GM21723 (cell line): ENCODE measurements around the gene LPAR5.
A peak's percentile ranks its signal among the peaks of the same experiment; 100 is the strongest.

Experiments
- ATAC-seq: cut with Tn5 transposase; IDR thresholded peaks from one replicate; pipeline ENCODE4 v1.9.1; 2021; ENCODE audit warnings: mild to moderate bottlenecking, moderate library complexity; ENCODE audit not compliant: unreplicated experiment

Gene LPAR5

DNA sequence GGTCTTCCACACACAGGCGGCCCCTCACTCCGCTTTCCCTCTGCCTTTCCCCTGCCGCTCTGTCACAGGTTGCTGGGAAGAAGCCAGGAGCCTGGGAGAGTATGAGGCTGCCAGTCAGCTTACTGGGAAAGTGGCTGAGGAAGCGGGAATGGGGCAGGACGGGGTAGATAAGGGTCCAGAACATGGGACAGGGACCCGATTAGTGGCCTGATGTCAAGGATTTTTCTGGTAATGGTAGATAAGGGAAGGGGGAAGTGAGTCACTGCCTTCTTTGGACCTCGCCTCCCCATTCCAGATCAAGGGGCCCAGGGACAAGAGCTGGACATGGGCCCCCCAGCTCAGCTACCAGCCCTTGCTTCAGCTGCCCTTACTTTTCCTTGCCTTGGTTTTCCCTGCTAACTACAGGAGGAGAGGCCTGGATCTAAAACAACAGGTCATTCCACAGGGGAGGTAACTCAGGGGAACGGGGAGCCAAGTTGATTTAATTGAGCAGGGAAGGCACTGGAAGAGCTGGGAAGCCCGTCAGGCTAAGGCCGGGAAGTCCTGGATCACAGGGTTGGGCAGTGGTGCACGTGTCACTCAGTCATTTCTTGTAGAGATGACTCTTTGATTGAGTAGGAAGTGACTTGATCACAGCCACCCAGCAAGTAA, 3.5 kb upstream of the LPAR5 start:
- no peak for ATAC-seq

DNA sequence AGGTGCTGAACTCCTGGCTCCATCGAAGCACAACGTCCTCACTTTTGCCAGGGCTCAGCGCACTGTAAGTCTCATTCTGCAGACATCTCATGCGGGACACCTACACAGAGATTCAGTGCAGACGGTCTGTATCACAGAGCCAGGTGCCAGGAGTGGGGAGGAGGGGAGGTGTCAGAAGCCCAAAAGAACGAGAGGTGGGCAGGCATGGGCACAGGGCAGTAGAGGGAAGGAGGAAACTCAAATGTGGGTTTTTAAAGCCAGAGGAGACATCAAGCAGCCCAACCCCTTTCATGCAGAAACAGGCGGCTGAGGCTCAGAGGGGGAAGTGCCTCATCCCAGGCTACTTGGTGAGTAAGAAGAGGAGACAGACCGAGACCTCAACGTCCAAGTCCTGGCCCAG, 2.5 kb upstream of the LPAR5 start:
- ATAC-seq: no peak

DNA sequence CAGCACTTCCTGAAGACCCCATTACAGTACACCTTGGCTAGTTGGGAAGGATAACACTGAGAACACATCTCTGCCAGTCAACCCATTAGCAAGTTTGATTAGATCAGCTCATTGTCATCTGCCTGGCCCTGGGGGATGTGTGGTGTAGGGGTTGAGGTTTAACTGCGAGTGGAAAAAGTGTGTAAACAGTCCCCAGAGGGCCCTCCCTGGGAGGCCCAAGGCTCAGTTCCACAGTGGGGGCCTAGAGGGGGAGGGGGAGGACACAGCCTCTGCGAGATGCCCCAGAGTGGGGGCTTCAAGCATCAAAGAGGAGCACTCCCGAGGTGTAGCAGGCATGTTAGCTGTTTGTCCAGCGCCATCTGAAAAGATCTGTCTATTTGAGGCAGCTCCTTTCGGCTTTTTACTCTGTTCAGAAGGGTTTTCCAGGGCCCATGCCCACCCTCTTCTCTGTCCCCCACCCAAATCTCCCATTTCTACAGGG, 344 bp downstream of the LPAR5 start:
- peak; percentile 37 for ATAC-seq

DNA sequence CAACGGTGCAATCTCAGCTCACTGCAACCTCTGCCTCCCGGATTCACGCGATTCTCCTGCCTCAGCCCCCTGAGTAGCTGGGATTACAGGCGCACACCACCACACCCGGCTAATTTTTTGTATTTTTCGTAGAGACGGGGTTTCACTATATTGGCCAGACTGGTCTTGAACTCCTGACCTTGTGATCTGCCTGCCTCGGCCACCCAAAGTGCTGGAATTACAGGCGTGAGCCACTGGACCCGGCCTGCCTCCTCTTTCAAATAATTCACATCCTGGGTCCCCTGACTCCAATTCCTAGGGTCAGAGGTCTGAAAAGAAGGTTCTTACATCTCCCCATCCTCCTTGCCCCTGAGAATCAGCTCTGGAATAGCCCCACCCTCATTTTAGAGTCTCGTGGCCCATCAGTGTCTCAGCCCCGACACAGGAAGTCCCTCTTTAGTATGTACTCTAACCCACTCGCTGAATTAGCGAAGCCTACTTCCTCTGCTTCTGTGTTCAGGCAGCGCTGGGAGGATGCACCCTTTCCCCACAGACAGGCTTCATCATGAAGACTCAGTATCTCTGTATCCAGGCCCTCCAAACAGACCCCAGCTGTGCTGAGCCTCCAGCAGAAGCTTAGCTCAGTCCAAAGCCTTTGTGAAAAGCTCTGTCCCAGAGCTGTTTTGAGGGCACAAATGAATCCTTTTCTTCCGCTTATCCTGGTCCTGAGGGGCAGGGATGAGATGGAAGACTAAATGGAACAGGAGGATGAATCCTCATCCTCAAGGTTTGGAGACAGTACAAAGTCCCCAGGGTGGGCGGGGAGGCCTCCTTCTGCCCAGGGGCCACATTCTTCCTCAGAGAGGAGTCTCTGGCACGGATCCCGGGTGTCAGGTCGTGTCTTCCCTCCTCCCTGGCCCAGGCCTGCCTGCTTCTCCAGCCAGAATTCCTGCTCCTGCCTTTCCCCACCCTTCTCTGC, 3.5 kb downstream of the LPAR5 start:
- peak; percentile 69 for ATAC-seq

DNA sequence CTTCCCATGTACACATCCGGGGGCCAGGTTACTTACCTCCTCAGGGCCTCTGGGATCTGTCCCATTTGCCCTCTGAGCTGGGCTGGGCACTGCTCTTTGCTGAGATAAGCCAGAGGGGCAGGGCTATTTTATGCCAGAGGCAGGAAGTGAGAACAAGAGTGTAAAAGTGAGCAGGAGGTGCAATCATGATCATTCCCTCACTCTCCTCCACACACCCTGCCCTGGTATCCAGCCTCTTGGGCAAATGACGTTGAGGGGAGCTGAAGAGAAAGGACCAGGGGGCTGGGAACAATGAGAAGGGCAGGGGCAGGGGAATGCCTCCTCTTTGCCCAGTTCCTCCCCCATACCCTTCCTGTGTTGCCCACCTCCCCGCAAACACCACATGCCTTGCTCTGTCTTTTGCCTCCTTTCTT, 4.2 kb downstream of the LPAR5 start:
- ATAC-seq: no peak

DNA sequence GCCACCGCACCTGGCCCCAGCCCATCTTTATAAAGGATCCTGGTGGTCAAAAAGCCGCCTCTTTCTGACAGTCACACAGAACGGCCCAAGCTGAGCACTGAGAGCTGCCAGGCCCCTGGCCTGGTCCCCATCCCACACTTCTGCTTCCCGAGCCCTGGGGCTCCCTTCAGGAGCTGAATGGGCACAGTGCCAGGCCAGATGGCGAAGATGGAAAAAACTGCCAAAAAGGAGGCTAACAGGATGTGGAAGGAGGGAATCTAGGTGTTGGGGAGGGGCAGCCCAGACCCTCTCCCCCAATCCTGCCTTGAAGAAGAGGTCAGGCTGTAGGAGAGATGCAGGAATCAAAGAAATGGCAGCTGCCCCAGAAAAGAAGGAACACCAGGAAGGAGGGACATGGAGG, 5.0 kb downstream of the LPAR5 start:
- ATAC-seq: no peak

DNA sequence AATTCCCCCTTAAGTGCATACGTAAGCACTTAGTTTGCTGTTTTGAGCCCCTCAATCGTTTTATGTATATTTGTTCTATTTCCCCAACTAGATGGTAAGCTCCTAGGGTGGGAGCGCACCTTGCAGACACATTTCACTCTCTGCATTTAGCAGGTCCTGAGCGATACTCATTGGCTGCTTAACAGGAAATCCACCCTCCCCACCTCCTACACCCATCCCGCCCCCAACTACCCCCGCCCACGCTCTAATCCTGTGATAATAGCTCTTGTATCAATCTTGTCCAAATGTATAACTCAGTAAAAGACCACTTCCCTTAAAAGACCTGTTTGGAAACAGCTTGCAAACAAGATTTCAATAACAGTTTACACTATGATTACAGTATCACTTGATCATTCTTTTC, 8.1 kb downstream of the LPAR5 start:
- ATAC-seq: no peak

DNA sequence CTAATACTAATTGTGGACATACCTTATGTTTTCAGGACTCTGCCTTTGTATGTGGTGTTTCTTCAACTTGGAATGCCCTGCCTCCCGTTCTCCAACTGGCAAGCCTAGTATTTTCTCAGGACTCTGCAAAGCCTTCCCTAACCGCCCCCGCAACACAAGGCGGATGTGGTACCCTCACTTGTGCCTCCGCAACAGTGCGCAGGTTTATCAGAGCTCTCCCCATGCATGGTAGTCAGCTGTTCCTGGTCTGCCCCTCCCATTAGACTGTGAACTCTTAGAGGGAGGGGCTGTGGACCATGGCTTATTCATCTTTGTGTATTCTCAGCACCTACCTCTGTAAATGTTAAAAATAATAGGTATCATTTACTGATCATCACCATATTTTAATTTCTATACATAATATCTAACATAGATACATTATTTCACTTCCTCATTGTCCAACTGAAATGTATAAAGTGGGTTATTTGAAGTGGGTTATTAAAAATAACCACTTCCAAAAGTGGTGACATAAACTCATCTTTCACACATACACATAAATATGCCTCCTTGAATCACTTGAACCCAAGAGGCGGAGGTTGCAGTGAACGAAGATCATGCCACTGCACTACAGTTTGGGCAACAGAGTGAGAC, 9.0 kb downstream of the LPAR5 start:
- no peak for ATAC-seq

DNA sequence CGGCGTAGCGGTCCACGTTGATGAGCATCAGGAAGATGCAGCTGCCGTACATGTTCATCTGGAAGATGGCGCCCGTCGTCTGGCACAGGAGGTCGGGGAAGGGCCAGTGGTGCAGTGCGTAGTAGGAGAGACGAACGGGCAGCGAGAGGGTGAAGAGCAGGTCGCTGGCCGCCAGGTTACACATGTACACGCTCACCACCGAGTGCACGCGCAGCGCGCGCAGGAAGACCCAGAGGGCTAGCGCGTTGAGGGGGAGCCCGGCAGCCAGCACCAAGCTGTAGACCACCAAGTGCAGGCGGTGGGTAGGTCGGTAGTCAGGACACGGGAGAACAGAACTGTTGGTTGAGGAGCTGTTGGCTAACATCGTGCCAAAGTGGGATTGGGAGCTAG, 14.9 kb downstream of the LPAR5 start:
- ATAC-seq: no peak

DNA sequence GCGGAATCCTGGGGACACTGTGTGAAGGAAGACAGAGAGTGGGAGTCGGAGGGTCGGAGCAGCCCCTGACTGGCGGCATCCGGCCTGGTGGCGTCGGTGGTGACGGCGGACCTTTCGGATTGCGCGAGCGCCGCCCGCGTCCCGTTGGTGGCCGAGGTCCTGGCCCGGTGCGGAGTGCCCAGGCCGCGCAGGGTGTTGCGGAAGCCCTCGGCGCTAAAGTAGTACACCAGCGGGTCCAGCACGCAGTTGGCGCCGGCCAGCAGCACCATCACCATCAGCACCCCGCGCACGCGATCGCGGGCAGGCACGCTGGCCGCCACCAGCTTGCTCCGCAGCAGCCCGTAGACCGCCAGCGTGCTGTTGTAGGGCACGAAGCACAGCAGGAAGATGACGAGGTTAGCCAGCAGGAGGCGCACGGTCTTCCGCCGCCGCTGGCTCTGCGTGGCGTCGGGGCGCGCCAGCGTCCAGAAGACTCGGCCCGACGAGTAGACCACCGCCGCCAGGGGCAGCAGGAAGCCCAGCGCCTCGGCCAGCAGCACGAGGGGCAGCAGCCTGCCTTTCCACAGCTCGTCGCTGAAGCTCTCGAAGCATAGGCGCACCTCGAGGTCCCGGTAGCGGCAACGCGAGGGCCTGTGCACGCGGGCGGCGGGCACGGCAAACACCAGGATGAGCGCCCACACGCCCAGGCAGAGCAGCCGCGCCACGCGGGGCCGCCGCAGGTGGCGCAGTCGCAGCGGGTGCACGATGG, 15.4 kb downstream of the LPAR5 start:
- no peak for ATAC-seq

DNA sequence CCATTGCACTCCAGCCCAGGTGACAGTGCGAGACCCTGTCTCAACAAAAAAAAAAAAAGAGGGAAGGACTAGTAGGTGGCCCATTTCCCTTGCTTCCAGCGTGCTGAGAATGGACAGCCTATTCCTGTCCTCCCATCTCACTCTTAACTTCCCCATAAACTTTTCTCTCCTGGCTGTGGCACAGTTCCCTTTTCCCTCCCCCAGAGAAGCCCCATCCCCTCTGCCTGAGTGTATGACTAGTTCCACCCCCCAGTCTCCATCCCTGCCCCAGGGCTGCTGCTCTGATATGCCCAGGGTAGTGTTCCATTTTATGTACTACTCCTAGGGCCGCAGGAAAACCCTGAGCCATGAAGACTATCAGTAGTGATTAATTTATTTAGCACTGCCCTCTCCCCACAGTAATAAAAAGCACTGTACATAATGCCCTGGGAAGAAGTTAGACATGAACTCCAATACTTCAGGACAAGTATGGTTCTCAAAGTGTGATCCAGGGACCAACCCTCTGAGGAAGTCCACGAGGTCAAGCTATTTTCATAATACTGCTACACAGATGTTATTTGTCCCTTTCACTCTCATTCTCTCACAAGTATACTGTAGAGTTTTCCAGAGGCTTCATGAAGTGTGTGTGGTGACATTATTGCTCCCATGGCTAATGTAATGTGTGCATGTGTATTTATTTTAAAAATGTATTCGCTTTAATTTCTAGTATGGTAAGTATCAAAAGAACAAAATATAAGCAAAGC, 17.1 kb downstream of the LPAR5 start:
- no peak for ATAC-seq

DNA sequence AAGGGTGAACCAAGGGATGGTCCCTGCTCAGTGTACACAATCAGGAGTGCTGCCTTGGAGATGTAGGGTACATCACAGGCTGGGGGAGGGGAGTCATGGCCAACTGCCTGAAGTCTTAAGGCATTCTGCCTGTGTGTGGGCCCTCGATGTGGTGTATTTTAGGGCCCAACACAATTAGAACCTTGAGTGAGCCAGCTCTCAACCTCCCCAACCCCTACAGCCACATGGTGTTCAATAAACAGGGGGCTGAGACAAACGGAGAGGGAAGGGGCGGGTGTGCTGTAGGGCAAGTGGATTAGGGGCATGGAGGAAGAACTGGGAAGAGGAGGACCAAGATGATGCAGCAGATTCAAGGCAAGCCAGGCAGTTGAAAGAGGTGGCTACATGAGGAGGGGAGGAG, 20.0 kb downstream of the LPAR5 start:
- no peak for ATAC-seq

DNA sequence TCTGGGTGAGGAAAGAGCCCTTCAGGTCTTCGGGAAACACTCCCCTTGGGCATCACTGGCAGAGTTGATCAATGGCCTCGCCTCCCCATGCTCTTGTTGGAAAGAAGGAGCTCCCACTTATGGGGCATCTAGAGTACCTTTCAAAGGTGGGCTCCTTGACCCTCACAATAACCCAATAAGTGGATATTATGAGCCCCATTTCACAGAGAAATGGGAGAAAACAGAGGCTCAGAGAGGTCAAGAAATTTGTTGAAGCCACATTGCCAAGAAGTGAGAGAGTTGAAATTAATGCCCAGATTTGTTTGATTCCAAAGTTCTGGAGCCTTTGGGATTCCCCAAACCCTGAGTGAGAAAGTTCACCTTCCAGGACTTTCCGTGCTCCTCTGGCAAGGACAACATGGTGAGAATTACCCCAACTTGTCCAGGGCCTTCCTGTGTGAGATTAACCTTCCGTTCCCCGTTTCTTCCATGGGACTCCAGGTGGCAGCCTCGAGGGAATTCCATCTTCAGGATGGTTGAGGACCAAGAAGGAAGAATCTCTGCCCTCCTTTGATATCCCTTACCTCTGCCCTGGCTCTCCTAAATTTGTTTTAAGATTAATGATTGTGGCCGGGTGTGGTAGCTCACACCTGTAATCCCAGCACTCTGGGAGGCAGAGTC, 21.1 kb downstream of the LPAR5 start:
- ATAC-seq: no peak

DNA sequence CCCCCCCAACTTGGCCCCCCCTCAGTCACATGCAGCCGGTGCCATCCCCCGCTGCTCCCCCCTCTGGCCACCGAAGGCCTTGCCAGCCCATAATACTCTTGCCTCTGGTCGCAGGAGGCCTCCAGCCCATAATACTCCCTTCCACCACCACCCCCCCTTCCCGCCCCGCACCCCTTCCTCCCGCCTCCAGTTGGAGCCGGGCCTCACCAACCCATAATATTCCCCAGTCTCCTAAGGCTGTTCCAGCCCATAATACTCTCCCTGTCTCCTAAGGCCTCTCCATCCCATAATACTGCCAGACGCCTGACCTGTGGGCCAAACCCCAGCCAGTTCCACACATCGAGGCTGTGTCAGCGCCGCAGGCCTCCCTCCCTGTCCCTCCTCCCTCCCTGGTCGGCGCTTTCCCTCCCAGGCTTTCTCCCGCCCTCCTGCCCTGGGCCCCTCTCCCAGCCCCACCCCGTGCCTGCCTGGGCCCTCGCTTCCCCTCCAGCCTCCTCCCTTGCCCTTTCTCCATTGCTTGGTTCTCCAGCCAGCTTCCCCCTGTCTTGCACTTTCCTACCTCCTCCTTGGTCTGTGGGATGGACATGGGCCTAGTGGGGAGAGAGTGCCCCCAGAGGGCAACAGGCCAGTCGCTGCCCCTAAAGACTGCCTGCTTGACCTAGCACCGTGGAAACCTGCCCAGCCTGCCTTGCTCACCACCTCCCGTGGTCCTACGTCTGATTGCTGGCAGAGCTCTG, 21.8 kb downstream of the LPAR5 start:
- no peak for ATAC-seq

DNA sequence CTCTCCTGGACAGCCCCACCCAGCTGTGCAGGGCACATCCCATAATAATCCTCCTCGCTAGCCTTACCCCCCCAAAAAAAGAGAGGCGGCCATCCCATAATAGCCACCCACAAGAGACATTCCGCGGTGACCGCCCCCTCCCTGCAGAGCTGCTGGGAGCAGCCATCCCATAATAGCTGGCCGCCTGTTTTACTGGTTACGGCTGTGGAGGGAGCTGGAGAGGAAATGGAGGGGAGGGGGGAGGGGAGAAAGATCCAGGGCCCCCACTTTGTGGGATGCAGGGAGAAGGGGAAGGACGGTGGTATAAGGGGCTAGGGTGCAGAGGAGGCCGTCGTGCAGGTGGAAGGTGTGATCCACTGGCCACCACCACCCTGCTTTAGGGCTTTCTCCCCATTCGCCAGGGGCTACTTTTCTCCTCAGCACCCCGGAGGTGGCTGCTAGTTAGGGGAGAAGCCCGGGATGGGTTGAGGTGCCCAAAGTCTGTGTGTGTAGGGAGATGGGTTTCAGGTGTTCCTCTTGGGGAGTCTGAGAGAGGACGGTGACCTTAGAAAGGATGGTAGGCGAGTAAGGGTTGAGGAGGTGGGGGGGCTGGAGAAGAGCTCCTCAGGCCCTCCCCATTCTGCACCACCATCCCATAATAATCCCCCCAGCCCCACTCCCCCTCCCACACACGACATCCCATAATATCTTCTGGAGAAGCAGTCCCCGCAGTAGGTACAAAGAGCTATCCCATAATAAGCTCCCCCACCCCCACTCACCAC, 22.6 kb downstream of the LPAR5 start:
- no peak for ATAC-seq

DNA sequence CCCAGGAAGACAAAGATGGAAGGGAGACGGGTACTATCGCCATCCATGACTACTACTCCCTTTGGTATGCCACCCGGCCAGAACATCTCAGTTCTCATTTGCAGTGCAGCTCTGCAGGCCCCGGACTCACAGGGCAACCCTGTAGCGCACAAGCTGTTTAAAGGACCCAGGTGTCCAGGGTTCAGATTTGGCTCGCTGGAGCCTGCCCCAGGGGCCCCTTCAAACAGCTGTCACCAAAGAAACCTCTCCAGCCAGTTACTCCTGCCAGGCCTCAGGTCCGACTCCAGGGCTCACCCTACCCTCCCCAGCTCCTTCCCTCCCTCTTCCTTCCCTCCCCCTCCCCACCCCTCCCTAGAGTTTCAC, 23.1 kb downstream of the LPAR5 start:
- ATAC-seq: no peak

DNA sequence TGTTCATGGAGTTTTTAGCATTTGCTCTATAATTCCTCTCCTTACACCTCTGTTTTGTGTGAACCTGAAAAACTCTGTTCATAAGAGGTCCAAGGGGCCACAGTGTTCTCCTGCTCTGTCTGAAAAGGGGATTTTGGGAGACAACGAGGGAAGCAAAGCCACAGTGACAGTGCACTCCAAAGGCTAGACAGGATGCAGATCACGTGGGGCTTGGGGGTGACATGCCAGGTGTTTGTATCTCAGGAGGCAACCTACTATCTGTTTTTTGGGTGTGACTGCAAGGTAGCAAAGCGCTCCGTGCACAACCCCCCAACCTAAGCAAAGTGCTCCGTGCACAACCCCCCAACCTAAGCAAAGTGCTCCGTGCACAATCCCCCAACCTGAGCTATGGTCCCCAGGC, 23.5 kb downstream of the LPAR5 start:
- ATAC-seq: no peak

DNA sequence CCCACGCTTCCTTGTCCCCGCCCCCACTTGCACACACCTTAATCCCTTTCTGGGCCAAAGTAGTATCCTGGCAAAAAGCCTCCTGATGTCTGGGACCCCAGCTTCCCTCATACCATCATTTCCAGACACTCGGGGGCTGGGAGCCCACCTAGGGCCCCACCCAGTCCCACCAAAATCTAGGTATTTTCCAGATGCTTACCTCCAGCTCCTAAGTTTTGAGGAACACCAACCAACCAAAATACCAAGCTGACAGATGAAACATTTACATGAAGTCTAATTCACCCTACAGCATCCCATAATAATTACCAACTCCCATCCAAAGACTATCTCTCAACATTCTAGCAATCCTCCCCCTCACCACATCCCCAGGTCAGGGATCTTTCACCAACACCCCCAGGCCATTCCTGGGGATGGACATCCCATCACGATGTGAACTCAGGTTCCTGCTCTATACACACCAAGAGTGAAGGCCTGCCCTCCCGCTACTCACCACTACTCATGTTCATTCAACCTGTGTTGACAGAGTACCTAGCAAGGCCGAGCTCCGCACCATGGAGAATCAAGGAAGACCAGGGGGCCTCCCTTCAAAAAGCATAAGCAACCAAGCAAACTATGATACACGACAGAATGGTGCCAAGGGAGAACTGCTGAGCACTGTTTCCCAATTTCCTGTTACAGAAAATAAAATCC, 27.0 kb downstream of the LPAR5 start:
- ATAC-seq: no peak
